SK-N-SH treated with all-trans-retinoic acid at 6 μM for 48 hours (cell line): ENCODE results near the gene FAM236D.
"Not testable (repeated sequence)": the region's sequence is repeated elsewhere in the genome, so short reads cannot be mapped to it uniquely, and the experiment has no call there.

Source experiments
- ARNTL ChIP-seq: fragments of 450-650 bp; formaldehyde crosslinking; IDR thresholded peaks from 2 replicates; pipeline ENCODE4 v1.5.0; 2020; ENCODE audit warnings: low read depth, mild to moderate bottlenecking, moderate library complexity, borderline replicate concordance
- OSR1 ChIP-seq: fragments of 250-450 bp; sonication (Bioruptor Pico); IDR thresholded peaks from 2 replicates; pipeline ENCODE4 v1.8.0; 2022; ENCODE audit warnings: moderate library complexity, mild to moderate bottlenecking, inconsistent platforms
- RARB ChIP-seq: fragments of 250-450 bp; sonication (Bioruptor Pico); IDR thresholded peaks from 2 replicates; pipeline ENCODE4 v1.8.0; 2021; ENCODE audit warnings: mild to moderate bottlenecking, moderate library complexity
- ZFP3 ChIP-seq: fragments of 250-450 bp; sonication (Bioruptor Pico); IDR thresholded peaks from 2 replicates; pipeline ENCODE4 v1.5.0; 2020; ENCODE audit warnings: mild to moderate bottlenecking, moderate library complexity
- ZFP30 ChIP-seq: fragments of 450-650 bp; formaldehyde crosslinking; IDR thresholded peaks from 2 replicates; pipeline ENCODE4 v1.5.0; 2022; ENCODE audit warnings: mild to moderate bottlenecking, moderate library complexity
- ZNF8 ChIP-seq: fragments of 450-650 bp; formaldehyde crosslinking; IDR thresholded peaks from 2 replicates; pipeline ENCODE4 v1.5.0; 2020; ENCODE audit warnings: mild to moderate bottlenecking, moderate library complexity
- TF ChIP-seq, protein P1 (sequence below): fragments of 250-450 bp; sonication (Bioruptor Pico); IDR thresholded peaks from 2 replicates; pipeline ENCODE4 v1.8.0; 2021; ENCODE audit warnings: low read depth, mild to moderate bottlenecking, moderate library complexity, borderline replicate concordance
- TF ChIP-seq, protein P2 (sequence below): fragments of 250-450 bp; sonication (Bioruptor Pico); IDR thresholded peaks from 2 replicates; pipeline ENCODE4 v1.8.0; 2020; ENCODE audit warnings: mild to moderate bottlenecking, moderate library complexity, borderline replicate concordance
- TF ChIP-seq, protein P3 (sequence below): fragments of 250-450 bp; sonication (Bioruptor Pico); IDR thresholded peaks from 2 replicates; pipeline ENCODE4 v1.5.1; 2021; ENCODE audit warnings: mild to moderate bottlenecking, moderate library complexity
- TF ChIP-seq, protein P4 (sequence below): fragments of 250-450 bp; sonication (Bioruptor Pico); IDR thresholded peaks from 2 replicates; pipeline ENCODE4 v1.5.1; 2020; ENCODE audit warnings: low read depth, mild to moderate bottlenecking, moderate library complexity

DNA sequence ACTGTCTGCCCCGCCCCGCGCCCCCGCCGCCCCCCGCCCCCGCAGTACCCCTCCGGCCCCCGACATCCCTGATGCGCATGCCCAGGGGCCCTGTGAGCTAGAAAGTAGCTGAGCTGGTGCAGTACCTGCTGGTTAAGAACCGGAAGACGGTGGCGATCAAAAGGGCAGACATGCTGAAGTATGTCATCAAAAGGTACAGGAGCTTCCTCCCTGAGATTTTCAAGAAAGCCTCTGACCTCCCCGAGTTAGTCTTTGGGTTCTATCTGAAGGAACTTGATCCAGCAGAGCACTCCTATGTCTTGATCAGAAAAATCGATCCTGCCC is 30.6 kb downstream of the FAM236D start:
- TF ChIP-seq ZFP30 (CRISPR knock-in tag); ARNTL (CRISPR knock-in tag); RARB (CRISPR knock-in tag); ZFP3 (CRISPR knock-in tag); OSR1; ZNF8: not testable (repeated sequence)
- TF ChIP-seq, protein P1, sequence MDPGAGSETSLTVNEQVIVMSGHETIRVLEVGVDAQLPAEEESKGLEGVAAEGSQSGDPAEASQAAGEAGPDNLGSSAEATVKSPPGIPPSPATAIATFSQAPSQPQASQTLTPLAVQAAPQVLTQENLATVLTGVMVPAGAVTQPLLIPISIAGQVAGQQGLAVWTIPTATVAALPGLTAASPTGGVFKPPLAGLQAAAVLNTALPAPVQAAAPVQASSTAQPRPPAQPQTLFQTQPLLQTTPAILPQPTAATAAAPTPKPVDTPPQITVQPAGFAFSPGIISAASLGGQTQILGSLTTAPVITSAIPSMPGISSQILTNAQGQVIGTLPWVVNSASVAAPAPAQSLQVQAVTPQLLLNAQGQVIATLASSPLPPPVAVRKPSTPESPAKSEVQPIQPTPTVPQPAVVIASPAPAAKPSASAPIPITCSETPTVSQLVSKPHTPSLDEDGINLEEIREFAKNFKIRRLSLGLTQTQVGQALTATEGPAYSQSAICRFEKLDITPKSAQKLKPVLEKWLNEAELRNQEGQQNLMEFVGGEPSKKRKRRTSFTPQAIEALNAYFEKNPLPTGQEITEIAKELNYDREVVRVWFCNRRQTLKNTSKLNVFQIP (CRISPR knock-in tag): not testable (repeated sequence)
- TF ChIP-seq, protein P2, sequence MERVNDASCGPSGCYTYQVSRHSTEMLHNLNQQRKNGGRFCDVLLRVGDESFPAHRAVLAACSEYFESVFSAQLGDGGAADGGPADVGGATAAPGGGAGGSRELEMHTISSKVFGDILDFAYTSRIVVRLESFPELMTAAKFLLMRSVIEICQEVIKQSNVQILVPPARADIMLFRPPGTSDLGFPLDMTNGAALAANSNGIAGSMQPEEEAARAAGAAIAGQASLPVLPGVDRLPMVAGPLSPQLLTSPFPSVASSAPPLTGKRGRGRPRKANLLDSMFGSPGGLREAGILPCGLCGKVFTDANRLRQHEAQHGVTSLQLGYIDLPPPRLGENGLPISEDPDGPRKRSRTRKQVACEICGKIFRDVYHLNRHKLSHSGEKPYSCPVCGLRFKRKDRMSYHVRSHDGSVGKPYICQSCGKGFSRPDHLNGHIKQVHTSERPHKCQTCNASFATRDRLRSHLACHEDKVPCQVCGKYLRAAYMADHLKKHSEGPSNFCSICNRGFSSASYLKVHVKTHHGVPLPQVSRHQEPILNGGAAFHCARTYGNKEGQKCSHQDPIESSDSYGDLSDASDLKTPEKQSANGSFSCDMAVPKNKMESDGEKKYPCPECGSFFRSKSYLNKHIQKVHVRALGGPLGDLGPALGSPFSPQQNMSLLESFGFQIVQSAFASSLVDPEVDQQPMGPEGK: not testable (repeated sequence)
- TF ChIP-seq, protein P3, sequence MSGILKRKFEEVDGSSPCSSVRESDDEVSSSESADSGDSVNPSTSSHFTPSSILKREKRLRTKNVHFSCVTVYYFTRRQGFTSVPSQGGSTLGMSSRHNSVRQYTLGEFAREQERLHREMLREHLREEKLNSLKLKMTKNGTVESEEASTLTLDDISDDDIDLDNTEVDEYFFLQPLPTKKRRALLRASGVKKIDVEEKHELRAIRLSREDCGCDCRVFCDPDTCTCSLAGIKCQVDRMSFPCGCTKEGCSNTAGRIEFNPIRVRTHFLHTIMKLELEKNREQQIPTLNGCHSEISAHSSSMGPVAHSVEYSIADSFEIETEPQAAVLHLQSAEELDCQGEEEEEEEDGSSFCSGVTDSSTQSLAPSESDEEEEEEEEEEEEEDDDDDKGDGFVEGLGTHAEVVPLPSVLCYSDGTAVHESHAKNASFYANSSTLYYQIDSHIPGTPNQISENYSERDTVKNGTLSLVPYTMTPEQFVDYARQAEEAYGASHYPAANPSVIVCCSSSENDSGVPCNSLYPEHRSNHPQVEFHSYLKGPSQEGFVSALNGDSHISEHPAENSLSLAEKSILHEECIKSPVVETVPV (CRISPR knock-in tag): not testable (repeated sequence)
- TF ChIP-seq, protein P4, sequence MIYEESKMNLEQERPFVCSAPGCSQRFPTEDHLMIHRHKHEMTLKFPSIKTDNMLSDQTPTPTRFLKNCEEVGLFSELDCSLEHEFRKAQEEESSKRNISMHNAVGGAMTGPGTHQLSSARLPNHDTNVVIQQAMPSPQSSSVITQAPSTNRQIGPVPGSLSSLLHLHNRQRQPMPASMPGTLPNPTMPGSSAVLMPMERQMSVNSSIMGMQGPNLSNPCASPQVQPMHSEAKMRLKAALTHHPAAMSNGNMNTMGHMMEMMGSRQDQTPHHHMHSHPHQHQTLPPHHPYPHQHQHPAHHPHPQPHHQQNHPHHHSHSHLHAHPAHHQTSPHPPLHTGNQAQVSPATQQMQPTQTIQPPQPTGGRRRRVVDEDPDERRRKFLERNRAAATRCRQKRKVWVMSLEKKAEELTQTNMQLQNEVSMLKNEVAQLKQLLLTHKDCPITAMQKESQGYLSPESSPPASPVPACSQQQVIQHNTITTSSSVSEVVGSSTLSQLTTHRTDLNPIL (CRISPR knock-in tag): not testable (repeated sequence)
